IMR-90 (cell line): ENCODE data around the gene MFAP2. TPM values are rescaled to one million over a fixed set of nuclear protein-coding genes. Genes with fewer than 3 reads are reported as not detected.

Experiments
- ATAC-seq: fragments of 200-7000 bp; cut with Tn5 transposase; 2 replicates; pipeline ENCODE4 v1.9.1; 2020; ENCODE audit warnings: low read depth, mild to moderate bottlenecking, moderate library complexity
- BruUV-seq: library from RNA; stranded (reverse); fragments of 400-500 nt; replicated peaks from 2 replicates; lab custom pipeline; 2021; lab: Mats Ljungman, UMichigan
- CTCF ChIA-PET: fragments of 300-600 bp; formaldehyde crosslinking; extraction: SDS; loops from one replicate; lab custom pipeline; 2021; ENCODE audit warnings: antibody characterized with exemption; lab: Yijun Ruan, JAX
- POLR2A ChIA-PET: fragments of 300-600 bp; sonication (Branson Sonifier 250); formaldehyde crosslinking; loops from one replicate; lab custom pipeline; 2022; ENCODE audit warnings: antibody characterized with exemption; ENCODE audit not compliant: unreplicated experiment; lab: Charles Lee
- DNase-seq: peaks from one replicate; pipeline ENCODE4 v3.0.0; 2013
- H2AFZ ChIP-seq: replicated peaks from 2 replicates; pipeline ENCODE3; 2013; ENCODE audit warnings: low read length, mild to moderate bottlenecking; ENCODE audit not compliant: poor library complexity
- H2AK5ac ChIP-seq: 2 replicates; pipeline ENCODE4 v1.6.1; 2013; ENCODE audit warnings: low read depth, low read length, inconsistent platforms
- H2AK9ac ChIP-seq: replicated peaks from 2 replicates; pipeline ENCODE3; 2013; ENCODE audit warnings: mild to moderate bottlenecking, low read depth, low read length, moderate library complexity; ENCODE audit not compliant: poor library complexity
- H2BK120ac ChIP-seq: 2 replicates; pipeline ENCODE4 v1.6.1; 2013; ENCODE audit warnings: low read depth, low read length, inconsistent platforms
- H2BK15ac ChIP-seq: 3 replicates; pipeline ENCODE4 v1.6.1; 2013; ENCODE audit warnings: low read depth, low read length, inconsistent platforms
- H2BK20ac ChIP-seq: 2 replicates; pipeline ENCODE4 v1.6.1; 2013; ENCODE audit warnings: low read depth, mild to moderate bottlenecking, inconsistent platforms, low read length, moderate library complexity
- H2BK5ac ChIP-seq: 2 replicates; pipeline ENCODE4 v1.6.1; 2013; ENCODE audit warnings: mild to moderate bottlenecking, low read depth, low read length, inconsistent platforms; ENCODE audit not compliant: poor library complexity, severe bottlenecking
- H3K14ac ChIP-seq: replicated peaks from 2 replicates; pipeline ENCODE4 v1.6.1; 2013; ENCODE audit warnings: low read depth, low read length, inconsistent platforms
- H3K18ac ChIP-seq: 2 replicates; pipeline ENCODE4 v1.6.1; 2013; ENCODE audit warnings: low read depth, low read length, control low read depth
- H3K23ac ChIP-seq: 2 replicates; pipeline ENCODE4 v1.6.1; 2013; ENCODE audit warnings: low read depth, low read length, inconsistent platforms
- H3K27ac ChIP-seq: 2 replicates; pipeline ENCODE4 v1.5.1; 2013; ENCODE audit warnings: mild to moderate bottlenecking, control low read depth, low read length; ENCODE audit not compliant: insufficient read depth
- H3K27me3 ChIP-seq: 2 replicates; pipeline ENCODE4 v1.6.1; 2013; ENCODE audit warnings: low read length; ENCODE audit not compliant: control insufficient read depth, insufficient read depth
- H3K36me3 ChIP-seq: 2 replicates; pipeline ENCODE4 v1.6.1; 2013; ENCODE audit warnings: low read length, mixed read lengths; ENCODE audit not compliant: control insufficient read depth, insufficient read depth
- H3K4ac ChIP-seq: 2 replicates; pipeline ENCODE4 v1.6.1; 2013; ENCODE audit warnings: low read depth, low read length, inconsistent platforms
- H3K4me1 ChIP-seq: 2 replicates; pipeline ENCODE4 v1.6.1; 2013; ENCODE audit warnings: low read length, mixed read lengths; ENCODE audit not compliant: control insufficient read depth, insufficient read depth
- H3K4me2 ChIP-seq: 2 replicates; pipeline ENCODE4 v1.6.1; 2013; ENCODE audit warnings: low read depth, mild to moderate bottlenecking, control low read depth, low read length, moderate library complexity
- H3K4me3 ChIP-seq: 2 replicates; pipeline ENCODE4 v1.5.1; 2013; ENCODE audit warnings: low read depth, mild to moderate bottlenecking, control low read depth, low read length, moderate library complexity; ENCODE audit not compliant: insufficient read depth
- H3K56ac ChIP-seq: 2 replicates; pipeline ENCODE4 v1.6.1; 2013; ENCODE audit warnings: low read length, inconsistent platforms; ENCODE audit not compliant: insufficient read depth; ENCODE audit errors: extremely low read depth
- H3K79me1 ChIP-seq, 2 experiments: 2 replicates each; pipeline ENCODE4 v1.6.1; 2013; ENCODE audit warnings: low read length in 2 of 2, inconsistent platforms in 1 of 2, low read depth in 1 of 2
- H3K9ac ChIP-seq: 2 replicates; pipeline ENCODE4 v1.6.1; 2013; ENCODE audit warnings: low read depth, low read length, control low read depth
- H3K9me1 ChIP-seq: 2 replicates; pipeline ENCODE4 v1.6.1; 2013; ENCODE audit warnings: low read length, inconsistent platforms; ENCODE audit not compliant: insufficient read depth
- H3K9me3 ChIP-seq: 2 replicates; pipeline ENCODE4 v1.6.1; 2013; ENCODE audit warnings: low read length; ENCODE audit not compliant: control insufficient read depth, insufficient read depth
- H4K20me1 ChIP-seq: 2 replicates; pipeline ENCODE4 v1.6.1; 2013; ENCODE audit warnings: low read length, inconsistent platforms; ENCODE audit not compliant: insufficient read depth
- H4K5ac ChIP-seq: 2 replicates; pipeline ENCODE4 v1.6.1; 2013; ENCODE audit warnings: mild to moderate bottlenecking, low read depth, low read length, control low read depth
- H4K8ac ChIP-seq, 2 experiments: 2 replicates each; pipeline ENCODE4 v1.6.1; 2013; ENCODE audit warnings: low read depth in 2 of 2, low read length in 2 of 2, control low read depth in 1 of 2, inconsistent platforms in 1 of 2
- H4K91ac ChIP-seq: 2 replicates; pipeline ENCODE4 v1.6.1; 2013; ENCODE audit warnings: low read depth, low read length, inconsistent platforms; ENCODE audit not compliant: insufficient read depth
- BHLHE40 ChIP-seq: fragments of 150-350 bp; IDR thresholded peaks from 2 replicates; pipeline ENCODE4 v1.6.1; 2016; ENCODE audit warnings: mild to moderate bottlenecking, low read depth, low read length
- CHD1 ChIP-seq: IDR thresholded peaks from 2 replicates; pipeline ENCODE4 v1.6.1; 2012; ENCODE audit warnings: low read depth, low read length, improper control_type of control experiment
- ELK1 ChIP-seq: fragments of 150-350 bp; IDR thresholded peaks from 2 replicates; pipeline ENCODE4 v1.6.1; 2016; ENCODE audit warnings: low read depth, mild to moderate bottlenecking, low read length, moderate library complexity, borderline replicate concordance
- FOS ChIP-seq: fragments of 150-350 bp; IDR thresholded peaks from 2 replicates; pipeline ENCODE4 v1.6.1; 2016; ENCODE audit warnings: low read depth, low read length
- MAZ ChIP-seq: IDR thresholded peaks from 2 replicates; pipeline ENCODE4 v1.6.1; 2012; ENCODE audit warnings: low read depth, mild to moderate bottlenecking, low read length, improper control_type of control experiment, moderate library complexity, borderline replicate concordance
- POLR2A ChIP-seq: IDR thresholded peaks from 2 replicates; pipeline ENCODE4 v1.6.1; 2012; ENCODE audit warnings: mild to moderate bottlenecking, low read depth, low read length
- RAD21 ChIP-seq: IDR thresholded peaks from 2 replicates; pipeline ENCODE4 v1.6.1; 2012; ENCODE audit warnings: low read length, improper control_type of control experiment
- RFX5 ChIP-seq: IDR thresholded peaks from 2 replicates; pipeline ENCODE4 v1.8.0; 2012; ENCODE audit warnings: low read depth, mild to moderate bottlenecking, low read length, moderate library complexity
- SMC3 ChIP-seq: fragments of 150-350 bp; IDR thresholded peaks from 2 replicates; pipeline ENCODE4 v1.6.1; 2016; ENCODE audit warnings: low read depth, mild to moderate bottlenecking, antibody characterized with exemption, low read length, moderate library complexity
- USF2 ChIP-seq: fragments of 150-350 bp; IDR thresholded peaks from 2 replicates; pipeline ENCODE4 v1.6.1; 2017; ENCODE audit warnings: mild to moderate bottlenecking, antibody characterized with exemption, low read length, low read depth
- WGBS, 2 experiments: methylation state at CpG; one replicate each; pipeline versions ENCODE4 v1.1.5 to v1.1.7; 2013; ENCODE audit warnings: missing lambda C conversion rate in 2 of 2; ENCODE audit not compliant: insufficient read length in 1 of 2; ENCODE audit errors: extremely low coverage in 2 of 2; 5-methylcytosine and 5-hydroxymethylcytosine counted together
- dilution Hi-C: fragments of 300-500 bp; cut with HindIII; formaldehyde crosslinking; loops from one replicate; pipeline ENCODE4 v1.14.3; 2018; ENCODE audit warnings: low sequenced_read_pairs; ENCODE audit not compliant: unreplicated experiment
- in situ Hi-C: fragments of 300-500 bp; cut with MboI; formaldehyde crosslinking; loops from 3 replicates; pipeline ENCODE4 v1.14.3; 2019; ENCODE audit warnings: low sequenced_read_pairs, inconsistent platforms, mixed read lengths
- intact Hi-C: fragments of 100-400 bp; cut with micrococcal nuclease; formaldehyde crosslinking; loops from 2 replicates; pipeline ENCODE4 v1.10.0; 2022
- polyA plus RNA-seq, 3 experiments: library from polyadenylated mRNA; depleted of rRNA; stranded (reverse); fragments of >200 nt; gene quantifications; 2 replicates each; pipeline ENCODE4 v1.2.3, GENCODE V29; 2012; ENCODE audit warnings: low replicate concordance in 1 of 3
- total RNA-seq: library from RNA; depleted of rRNA; stranded (reverse); fragments of >200 nt; gene quantifications from 2 replicates; pipeline ENCODE4 v1.2.3, GENCODE V29; 2012
- TF ChIP-seq, protein P1 (sequence below): conservative IDR thresholded peaks from 2 replicates; pipeline ENCODE4 v1.5.1; 2012; ENCODE audit warnings: mild to moderate bottlenecking, low read depth, low read length, improper control_type of control experiment

MFAP2 gene
- total and polyA plus RNA-seq, 2 of the 4 experiments (the other 2 are of a cell fraction) = 3.9 to 13.9 TPM

DNA sequence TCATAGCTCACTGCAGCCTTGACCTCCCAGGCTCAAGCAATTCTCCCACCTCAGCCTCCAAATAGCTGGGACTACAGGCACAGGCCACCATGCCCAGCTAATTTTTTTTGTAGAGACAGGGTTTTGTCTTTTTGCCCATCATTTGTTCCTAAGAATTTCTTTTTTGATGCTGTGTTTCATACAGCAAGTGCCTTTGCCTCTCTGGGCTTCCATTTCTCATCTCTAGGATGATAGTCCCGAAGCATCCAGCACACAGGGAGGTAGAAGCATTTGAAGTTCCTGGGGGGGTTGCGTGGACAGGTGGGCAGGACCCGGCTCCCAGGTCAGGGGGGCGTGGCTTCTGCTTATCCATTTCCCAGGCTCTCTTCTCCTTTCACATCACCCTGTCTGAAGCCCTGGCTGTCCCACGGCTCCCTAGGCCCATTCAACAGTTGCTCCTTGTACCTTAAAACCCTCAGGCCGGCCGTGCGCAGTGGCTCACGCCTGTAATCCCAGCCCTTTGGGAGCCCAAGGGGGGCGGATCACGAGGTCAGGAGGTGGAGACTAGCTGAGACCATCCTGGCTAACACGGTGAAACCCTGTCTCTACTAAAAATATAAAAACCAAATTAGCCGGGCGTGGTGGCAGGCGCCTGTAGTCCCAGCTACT, 27.9 kb upstream of the MFAP2 start:
- in situ Hi-C loops = no loop called here
- no peak for ATAC-seq
- POLR2A ChIA-PET = no interaction called here

More for the DNA sequence above, 27.9 kb upstream of the MFAP2 start:
- Histone ChIP-seq H2BK120ac (no peak overlapping the region), H3K36me3 (peaks cover 10% of the 10 kb centered on the region), H3K4ac (no peak overlapping the region), H2AFZ (no peak overlapping the region), H2BK5ac (no peak overlapping the region), H4K20me1 (peaks cover 18% of the 10 kb centered on the region), H4K5ac (no peak overlapping the region), H2BK15ac (no peak overlapping the region), H3K9me1 (peaks cover 3% of the 10 kb centered on the region; the same call in 1 of the 2 replicates), H3K27me3 (no peaks in the 10 kb centered on the region), H3K18ac (no peak overlapping the region), H3K14ac (no peak overlapping the region), H3K4me1 (peaks cover 8% of the 10 kb centered on the region), H2BK20ac (no peak overlapping the region), H3K4me3 (no peak overlapping the region), H3K23ac (no peak overlapping the region), H4K8ac (no peak overlapping the region), H4K91ac (no peak overlapping the region), H3K56ac (no peak overlapping the region), H3K27ac (no peak overlapping the region), H3K9ac (no peak overlapping the region), H3K4me2 (no peak overlapping the region), H2AK5ac (no peak overlapping the region), H3K9me3 (no peaks in the 10 kb centered on the region), H3K79me1 (peaks cover 7 to 14% of the 10 kb centered on the region in 2 experiments; a peak in 3 of 4 replicates), H2AK9ac (no peak overlapping the region)
- no peak for DNase-seq
- TF ChIP-seq POLR2A = no peak
- TF ChIP-seq MAZ = no peak
- no peak for TF ChIP-seq ELK1
- TF ChIP-seq CHD1 = no peak
- TF ChIP-seq USF2 = no peak
- TF ChIP-seq RFX5 = no peak
- no peak for TF ChIP-seq FOS
- no peak for TF ChIP-seq BHLHE40
- no peak for TF ChIP-seq RAD21
- TF ChIP-seq SMC3 = no peak
- TF ChIP-seq, protein P1, sequence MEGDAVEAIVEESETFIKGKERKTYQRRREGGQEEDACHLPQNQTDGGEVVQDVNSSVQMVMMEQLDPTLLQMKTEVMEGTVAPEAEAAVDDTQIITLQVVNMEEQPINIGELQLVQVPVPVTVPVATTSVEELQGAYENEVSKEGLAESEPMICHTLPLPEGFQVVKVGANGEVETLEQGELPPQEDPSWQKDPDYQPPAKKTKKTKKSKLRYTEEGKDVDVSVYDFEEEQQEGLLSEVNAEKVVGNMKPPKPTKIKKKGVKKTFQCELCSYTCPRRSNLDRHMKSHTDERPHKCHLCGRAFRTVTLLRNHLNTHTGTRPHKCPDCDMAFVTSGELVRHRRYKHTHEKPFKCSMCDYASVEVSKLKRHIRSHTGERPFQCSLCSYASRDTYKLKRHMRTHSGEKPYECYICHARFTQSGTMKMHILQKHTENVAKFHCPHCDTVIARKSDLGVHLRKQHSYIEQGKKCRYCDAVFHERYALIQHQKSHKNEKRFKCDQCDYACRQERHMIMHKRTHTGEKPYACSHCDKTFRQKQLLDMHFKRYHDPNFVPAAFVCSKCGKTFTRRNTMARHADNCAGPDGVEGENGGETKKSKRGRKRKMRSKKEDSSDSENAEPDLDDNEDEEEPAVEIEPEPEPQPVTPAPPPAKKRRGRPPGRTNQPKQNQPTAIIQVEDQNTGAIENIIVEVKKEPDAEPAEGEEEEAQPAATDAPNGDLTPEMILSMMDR = no peak
- CTCF ChIA-PET = no interaction called here
- no TSS peak for BruUV-seq
- dilution Hi-C loops = no loop called here
- intact Hi-C loops = no loop called here
- 92% methylated on average over 5 of the region's 15 CpGs; no CpG with 5 or more reads in 1 of the 2 experiments for WGBS, 2 experiments
